ENCODE results near the gene NNMT.

NNMT gene

GRCh38 chr11:114283422-114283821 lies 12.8 kb upstream of the NNMT start:
- DNase-seq (ENCODE audit: low read depth) = no peak
- TF ChIP-seq CTCF (conservative IDR thresholded peaks at IDR 0.05; ENCODE audit: control insufficient read depth, insufficient read depth, low read depth, low read length) = no peak
- no peak overlapping the region for H3K4me3 ChIP-seq (ENCODE audit: control insufficient read depth, low read depth, low read length)

- no peak for DNase-seq (ENCODE audit: low read depth)
- no peak overlapping the region for H3K4me3 ChIP-seq (ENCODE audit: control insufficient read depth, low read depth, low read length)
- TF ChIP-seq CTCF (conservative IDR thresholded peaks at IDR 0.05; ENCODE audit: control insufficient read depth, insufficient read depth, low read depth, low read length) = no peak
Measured at GRCh38 chr11:114284021-114284420, 12.2 kb upstream of the NNMT start.

- DNase-seq (ENCODE audit: low read depth) = no peak
- TF ChIP-seq CTCF (conservative IDR thresholded peaks at IDR 0.05; ENCODE audit: control insufficient read depth, insufficient read depth, low read depth, low read length) = no peak
- no peak overlapping the region for H3K4me3 ChIP-seq (ENCODE audit: control insufficient read depth, low read depth, low read length)
Measured at GRCh38 chr11:114284914-114285313, 11.3 kb upstream of the NNMT start.

- no peak overlapping the region for H3K4me3 ChIP-seq (ENCODE audit: control insufficient read depth, low read depth, low read length)
- no peak for TF ChIP-seq CTCF (conservative IDR thresholded peaks at IDR 0.05; ENCODE audit: control insufficient read depth, insufficient read depth, low read depth, low read length)
- DNase-seq (ENCODE audit: low read depth) = peak; percentile 64
Measured at GRCh38 chr11:114285599-114285998, 10.6 kb upstream of the NNMT start.

GRCh38 chr11:114286229-114286628 lies 10.0 kb upstream of the NNMT start:
- H3K4me3 ChIP-seq (ENCODE audit: control insufficient read depth, low read depth, low read length) = no peak overlapping the region
- no peak for DNase-seq (ENCODE audit: low read depth)
- no peak for TF ChIP-seq CTCF (conservative IDR thresholded peaks at IDR 0.05; ENCODE audit: control insufficient read depth, insufficient read depth, low read depth, low read length)

- TF ChIP-seq CTCF (conservative IDR thresholded peaks at IDR 0.05; ENCODE audit: control insufficient read depth, insufficient read depth, low read depth, low read length) = no peak
- DNase-seq (ENCODE audit: low read depth) = no peak
- no peak overlapping the region for H3K4me3 ChIP-seq (ENCODE audit: control insufficient read depth, low read depth, low read length)
Measured at GRCh38 chr11:114287154-114287553, 9.0 kb upstream of the NNMT start.

GRCh38 chr11:114288136-114288535 lies 8.1 kb upstream of the NNMT start:
- no peak for TF ChIP-seq CTCF (conservative IDR thresholded peaks at IDR 0.05; ENCODE audit: control insufficient read depth, insufficient read depth, low read depth, low read length)
- H3K4me3 ChIP-seq (ENCODE audit: control insufficient read depth, low read depth, low read length) = no peak overlapping the region
- DNase-seq (ENCODE audit: low read depth) = no peak

Data from fibroblast of mammary gland (primary cell).